ENCODE results near the gene SCAPER. TPM values are rescaled to one million over a fixed set of nuclear protein-coding genes. Genes with fewer than 3 reads are reported as not detected.

The SCAPER gene
- total RNA-seq, 1 donor from 2014 or later: 20.8 TPM

- DNase-seq (ENCODE audit: low read depth): no peak
- Histone ChIP-seq H3K4me3 (ENCODE audit: low read depth, low read length) (no peak overlapping the region), H3K36me3 (ENCODE audit: control insufficient read depth, insufficient read depth, low read length) (no peaks in the 10 kb centered on the region), H3K27me3 (ENCODE audit: control insufficient read depth, insufficient read depth, low read length) (no peaks in the 10 kb centered on the region)
- TF ChIP-seq CTCF (IDR thresholded peaks at IDR 0.05; ENCODE audit: insufficient read depth, low read length, poor library complexity, severe bottlenecking): no peak
Observed at GRCh38 chr15:76377217-76377616, 527.9 kb downstream of the SCAPER start.

- TF ChIP-seq CTCF (IDR thresholded peaks at IDR 0.05; ENCODE audit: insufficient read depth, low read length, poor library complexity, severe bottlenecking): no peak
- Histone ChIP-seq H3K36me3 (ENCODE audit: control insufficient read depth, insufficient read depth, low read length) (no peaks in the 10 kb centered on the region), H3K27me3 (ENCODE audit: control insufficient read depth, insufficient read depth, low read length) (no peaks in the 10 kb centered on the region), H3K4me3 (ENCODE audit: low read depth, low read length) (no peak overlapping the region)
- no peak for DNase-seq (ENCODE audit: low read depth)
Observed at GRCh38 chr15:76376816-76377215, 528.3 kb downstream of the SCAPER start.

- TF ChIP-seq CTCF (IDR thresholded peaks at IDR 0.05; ENCODE audit: insufficient read depth, low read length, poor library complexity, severe bottlenecking): no peak
- Histone ChIP-seq H3K36me3 (ENCODE audit: control insufficient read depth, insufficient read depth, low read length) (no peaks in the 10 kb centered on the region), H3K27me3 (ENCODE audit: control insufficient read depth, insufficient read depth, low read length) (no peaks in the 10 kb centered on the region), H3K4me3 (ENCODE audit: low read depth, low read length) (no peak overlapping the region)
- DNase-seq (ENCODE audit: low read depth): no peak
Observed at GRCh38 chr15:76376029-76376428, 529.1 kb downstream of the SCAPER start.

- H3K27me3 ChIP-seq (ENCODE audit: control insufficient read depth, insufficient read depth, low read length): no peaks in the 10 kb centered on the region
- no peak for DNase-seq (ENCODE audit: low read depth)
- no peak overlapping the region for H3K4me3 ChIP-seq (ENCODE audit: low read depth, low read length)
- no peaks in the 10 kb centered on the region for H3K36me3 ChIP-seq (ENCODE audit: control insufficient read depth, insufficient read depth, low read length)
- TF ChIP-seq CTCF (IDR thresholded peaks at IDR 0.05; ENCODE audit: insufficient read depth, low read length, poor library complexity, severe bottlenecking): no peak
Observed at GRCh38 chr15:76368122-76368621, 537.0 kb downstream of the SCAPER start.

- Histone ChIP-seq H3K36me3 (ENCODE audit: control insufficient read depth, insufficient read depth, low read length) (no peaks in the 10 kb centered on the region), H3K27me3 (ENCODE audit: control insufficient read depth, insufficient read depth, low read length) (no peaks in the 10 kb centered on the region), H3K4me3 (ENCODE audit: low read depth, low read length) (no peak overlapping the region)
- no peak for DNase-seq (ENCODE audit: low read depth)
- no peak for TF ChIP-seq CTCF (IDR thresholded peaks at IDR 0.05; ENCODE audit: insufficient read depth, low read length, poor library complexity, severe bottlenecking)
Observed at GRCh38 chr15:76366714-76367113, 538.4 kb downstream of the SCAPER start.

- Histone ChIP-seq H3K27me3 (ENCODE audit: control insufficient read depth, insufficient read depth, low read length) (no peaks in the 10 kb centered on the region), H3K36me3 (ENCODE audit: control insufficient read depth, insufficient read depth, low read length) (no peaks in the 10 kb centered on the region), H3K4me3 (ENCODE audit: low read depth, low read length) (no peak overlapping the region)
- TF ChIP-seq CTCF (IDR thresholded peaks at IDR 0.05; ENCODE audit: insufficient read depth, low read length, poor library complexity, severe bottlenecking): no peak
- no peak for DNase-seq (ENCODE audit: low read depth)
Observed at GRCh38 chr15:76363251-76363650, 541.9 kb downstream of the SCAPER start.

Data from kidney epithelial cell (primary cell).